ENCODE data around the gene TRPV4.

DNA sequence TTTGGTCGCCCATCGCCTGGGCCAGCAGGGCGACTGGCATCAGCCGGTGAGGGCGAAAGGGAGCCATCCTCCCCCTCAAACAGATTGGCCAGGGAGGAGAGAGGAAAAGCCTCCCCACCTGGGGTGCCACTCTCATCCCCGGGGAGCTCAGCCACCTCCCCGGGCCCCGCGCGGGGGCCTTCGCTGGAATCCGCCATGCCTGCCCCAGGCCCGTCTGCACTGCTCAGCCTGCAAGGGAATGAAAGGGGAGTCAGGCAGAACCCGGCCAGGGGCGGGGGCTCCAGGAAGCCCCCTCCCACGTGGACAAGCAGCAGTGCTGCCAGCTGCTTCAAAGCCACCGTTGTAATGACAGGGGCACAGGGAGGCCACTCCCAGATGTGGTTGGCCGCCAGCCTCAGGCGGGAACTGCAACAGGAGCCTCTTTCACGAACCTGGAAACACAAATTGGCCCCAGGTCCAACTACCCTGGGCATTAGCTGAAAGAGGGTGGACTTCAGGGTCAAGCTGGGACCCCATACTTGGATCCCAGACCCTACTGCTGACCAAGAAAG, 18.5 kb downstream of the TRPV4 start:
- TF ChIP-seq, protein P1, sequence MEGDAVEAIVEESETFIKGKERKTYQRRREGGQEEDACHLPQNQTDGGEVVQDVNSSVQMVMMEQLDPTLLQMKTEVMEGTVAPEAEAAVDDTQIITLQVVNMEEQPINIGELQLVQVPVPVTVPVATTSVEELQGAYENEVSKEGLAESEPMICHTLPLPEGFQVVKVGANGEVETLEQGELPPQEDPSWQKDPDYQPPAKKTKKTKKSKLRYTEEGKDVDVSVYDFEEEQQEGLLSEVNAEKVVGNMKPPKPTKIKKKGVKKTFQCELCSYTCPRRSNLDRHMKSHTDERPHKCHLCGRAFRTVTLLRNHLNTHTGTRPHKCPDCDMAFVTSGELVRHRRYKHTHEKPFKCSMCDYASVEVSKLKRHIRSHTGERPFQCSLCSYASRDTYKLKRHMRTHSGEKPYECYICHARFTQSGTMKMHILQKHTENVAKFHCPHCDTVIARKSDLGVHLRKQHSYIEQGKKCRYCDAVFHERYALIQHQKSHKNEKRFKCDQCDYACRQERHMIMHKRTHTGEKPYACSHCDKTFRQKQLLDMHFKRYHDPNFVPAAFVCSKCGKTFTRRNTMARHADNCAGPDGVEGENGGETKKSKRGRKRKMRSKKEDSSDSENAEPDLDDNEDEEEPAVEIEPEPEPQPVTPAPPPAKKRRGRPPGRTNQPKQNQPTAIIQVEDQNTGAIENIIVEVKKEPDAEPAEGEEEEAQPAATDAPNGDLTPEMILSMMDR (IDR thresholded peaks at IDR 0.05): no peak
- TF ChIP-seq POLR2A (IDR thresholded peaks at IDR 0.05): no peak

All from body of pancreas (tissue), 4 donors.